Stimulated activated CD4-positive, alpha-beta T cell treated with anti-CD3 and anti-CD28 coated beads, Interleukin-15, amount 100 ng/mL, for 48 hours (primary cell): ENCODE data around the gene PAX5.

ENCODE experiments used
- DNase-seq, 2 donors: peaks; one replicate each; pipeline ENCODE4 v3.0.0-alpha.2; 2020; ENCODE audit warnings: low read depth in 2 of 2

The PAX5 gene

GRCh38 chr9:36934478-36935065 is 99.5 kb downstream of the PAX5 start:
- DNase-seq, result no peak

GRCh38 chr9:36933676-36934215 is 100.3 kb downstream of the PAX5 start:
- no peak for DNase-seq

GRCh38 chr9:36932198-36932597 is 101.9 kb downstream of the PAX5 start:
- DNase-seq, result no peak

- no peak for DNase-seq
Measured at GRCh38 chr9:36930941-36931340, 103.1 kb downstream of the PAX5 start.

- DNase-seq, result no peak
Measured at GRCh38 chr9:36929350-36929675, 104.8 kb downstream of the PAX5 start.

- no peak for DNase-seq
Measured at GRCh38 chr9:36928670-36929349, 105.3 kb downstream of the PAX5 start.

GRCh38 chr9:36928210-36928609 is 105.9 kb downstream of the PAX5 start:
- no peak for DNase-seq

- DNase-seq, result no peak
Measured at GRCh38 chr9:36924757-36925432, 109.2 kb downstream of the PAX5 start.

- peak; percentile 14 to 19 for DNase-seq
Measured at GRCh38 chr9:36924071-36924470, 110.0 kb downstream of the PAX5 start.

- DNase-seq, result no peak
Measured at GRCh38 chr9:36923025-36923625, 110.9 kb downstream of the PAX5 start.

- DNase-seq, result no peak
Measured at GRCh38 chr9:36922548-36922947, 111.5 kb downstream of the PAX5 start.

- no peak for DNase-seq
Measured at GRCh38 chr9:36914212-36914577, 119.9 kb downstream of the PAX5 start.

GRCh38 chr9:36913393-36914211 is 120.5 kb downstream of the PAX5 start:
- DNase-seq, result no peak

- DNase-seq, result no peak
Measured at GRCh38 chr9:36912620-36913019, 121.4 kb downstream of the PAX5 start.

- DNase-seq, result no peak
Measured at GRCh38 chr9:36911601-36912412, 122.3 kb downstream of the PAX5 start.

- DNase-seq, result no peak
Measured at GRCh38 chr9:36911037-36911436, 123.0 kb downstream of the PAX5 start.

GRCh38 chr9:36906492-36906891 is 127.6 kb downstream of the PAX5 start:
- no peak for DNase-seq

- no peak for DNase-seq
Measured at GRCh38 chr9:36905101-36906066, 128.7 kb downstream of the PAX5 start.

- DNase-seq, result peak; percentile 24 to 27
Measured at GRCh38 chr9:36903541-36904435, 130.3 kb downstream of the PAX5 start.
